Spleen (tissue), 11 donors: ENCODE data around the gene SPOPL. TPM values are rescaled to one million over a fixed set of nuclear protein-coding genes. Genes with fewer than 3 reads are reported as not detected.
"Not testable (repeated sequence)": the region's sequence is repeated elsewhere in the genome, so short reads cannot be mapped to it uniquely, and the experiment has no call there.

ENCODE experiments used
- DNase-seq: peaks from one replicate; pipeline ENCODE4 v3.0.0-alpha.2; 2020
- H3K27ac ChIP-seq, 8 donors: fragments of 200-600 bp; sonication (generic) in 7 of 8; 1 replicate in 4 of 8; 2 replicates in 4 of 8; pipeline versions ENCODE4 v1.5.0 to v1.8.0; 2016 to 2021; ENCODE audit warnings: inconsistent platforms in 4 of 8, mild to moderate bottlenecking in 4 of 8, moderate library complexity in 1 of 8
- H3K27me3 ChIP-seq, 7 donors: fragments of 200-600 bp; sonication (generic) in 6 of 7; replicated peaks in 1 of 7; 1 replicate in 4 of 7; 2 replicates in 3 of 7; pipeline versions ENCODE4 v1.5.0 to v1.8.0; 2016 to 2021; ENCODE audit warnings: inconsistent platforms in 3 of 7, mild to moderate bottlenecking in 1 of 7
- H3K36me3 ChIP-seq, 6 donors: fragments of 200-600 bp; sonication (generic) in 5 of 6; 1 replicate in 4 of 6; 2 replicates in 2 of 6; pipeline versions ENCODE4 v1.5.0 to v1.8.0; 2016 to 2021; ENCODE audit warnings: inconsistent platforms in 2 of 6
- H3K4me1 ChIP-seq, 6 donors: fragments of 200-600 bp; sonication (generic) in 5 of 6; 1 replicate in 3 of 6; 2 replicates in 3 of 6; pipeline versions ENCODE4 v1.5.0 to v1.8.0; 2016 to 2021; ENCODE audit warnings: inconsistent platforms in 3 of 6
- H3K4me3 ChIP-seq, 8 donors: fragments of 200-600 bp; sonication (generic) in 7 of 8; 1 replicate in 4 of 8; 2 replicates in 4 of 8; pipeline versions ENCODE4 v1.5.0 to v1.8.0; 2016 to 2021; ENCODE audit warnings: inconsistent platforms in 4 of 8, mild to moderate bottlenecking in 4 of 8, moderate library complexity in 2 of 8
- H3K9me3 ChIP-seq, 8 donors: fragments of 200-600 bp; sonication (generic) in 7 of 8; 1 replicate in 4 of 8; 2 replicates in 4 of 8; pipeline versions ENCODE4 v1.5.0 to v1.8.0; 2016 to 2021; ENCODE audit warnings: inconsistent platforms in 4 of 8
- CTCF ChIP-seq, 11 experiments: fragments of 200-600 bp in 7 of 11; fragments of 450-650 bp in 4 of 11; sonication (generic) in 4 of 11; IDR thresholded peaks in 8 of 11; conservative IDR thresholded peaks in 3 of 11; 1 replicate in 7 of 11; 2 replicates in 4 of 11; pipeline versions ENCODE4 v1.4.0 to v1.8.0; 2016 to 2021; ENCODE audit warnings: antibody characterized with exemption in 11 of 11, inconsistent platforms in 4 of 11, mild to moderate bottlenecking in 1 of 11
- POLR2A ChIP-seq, 3 donors: fragments of 450-650 bp; IDR thresholded peaks; one replicate each; pipeline ENCODE4 v1.5.1; 2017; ENCODE audit warnings: antibody characterized with exemption in 3 of 3, mild to moderate bottlenecking in 1 of 3
- POLR2AphosphoS5 ChIP-seq, 3 donors: sonication (generic); formaldehyde crosslinking; IDR thresholded peaks; one replicate each; pipeline ENCODE4 v1.5.1; 2017; ENCODE audit warnings: antibody characterized with exemption in 3 of 3
- WGBS, 5 donors: extraction: QIAGEN DNeasy Blood & Tissue Kit in 3 of 5; methylation state at CpG; one replicate each; pipeline versions ENCODE4 v1.1.5 to v1.1.7; 2013 to 2018; 5-methylcytosine and 5-hydroxymethylcytosine counted together
- intact Hi-C: fragments of 100-400 bp; cut with DNase I; formaldehyde crosslinking; loops from one replicate; pipeline ENCODE4 v1.15.0; 2023; ENCODE audit warnings: low total_unique reads
- polyA plus RNA-seq, 3 donors: library from polyadenylated mRNA; stranded (reverse); fragments of 200-250 nt; gene quantifications; one replicate each; pipeline ENCODE4 v1.2.1, GENCODE V29; 2013
- total RNA-seq, 7 donors: library from RNA; depleted of rRNA in 3 of 7; stranded (reverse); fragments of >200 nt in 3 of 7; fragmentation: NEBNext Ultra II Directional in 4 of 7; extraction: Animal tissue kit (Norgen Biotek cat#: 25700) in 4 of 7; gene quantifications; one replicate each; pipeline versions ENCODE4 v1.1.0 to v1.2.1, GENCODE V29; 2016 to 2021
- donor health status: healthy with polysubstance abuse.
- donor health status: DM: no; HTN: no; CAD: no; lungs with moderate emphysema.
- donor health status: DM: no; HTN: no; CAD: no.
- donor health status: Bipolar disorder and iron deficiency.
- donor health status: healthy.
- donor health status: DM: no; HTN: no; CAD: no.
- donor health status: DM: yes; HTN: yes; CAD: no.

SPOPL gene
- total and polyA plus RNA-seq, 10 donors: 4.8 to 48.8 (median 36.8) TPM

- peaks cover 0 to 28% (median 8%) of the 10 kb centered on the region in 8 donors for H3K9me3 ChIP-seq
- DNase-seq: no peak
- intact Hi-C loops: no loop called here
- no peaks in the 10 kb centered on the region for H3K27me3 ChIP-seq
- H3K27ac ChIP-seq: no peak overlapping the region
- H3K4me3 ChIP-seq: no peak overlapping the region
- WGBS, 5 donors: 88 to 93% (median 90%) methylated on average over 2 of the region's 2 CpGs
- H3K36me3 ChIP-seq: no peaks in the 10 kb centered on the region
- no peak for TF ChIP-seq CTCF (IDR thresholded peaks at IDR 0.05 in 8 of 11, conservative IDR thresholded peaks at IDR 0.05 in 3 of 11)
- no peak for TF ChIP-seq POLR2A (IDR thresholded peaks at IDR 0.05)
- no peak for TF ChIP-seq POLR2AphosphoS5 (IDR thresholded peaks at IDR 0.05)
- no peaks in the 10 kb centered on the region for H3K4me1 ChIP-seq
Observed at GRCh38 chr2:138455275-138455674, 46.3 kb upstream of the SPOPL start.

DNA sequence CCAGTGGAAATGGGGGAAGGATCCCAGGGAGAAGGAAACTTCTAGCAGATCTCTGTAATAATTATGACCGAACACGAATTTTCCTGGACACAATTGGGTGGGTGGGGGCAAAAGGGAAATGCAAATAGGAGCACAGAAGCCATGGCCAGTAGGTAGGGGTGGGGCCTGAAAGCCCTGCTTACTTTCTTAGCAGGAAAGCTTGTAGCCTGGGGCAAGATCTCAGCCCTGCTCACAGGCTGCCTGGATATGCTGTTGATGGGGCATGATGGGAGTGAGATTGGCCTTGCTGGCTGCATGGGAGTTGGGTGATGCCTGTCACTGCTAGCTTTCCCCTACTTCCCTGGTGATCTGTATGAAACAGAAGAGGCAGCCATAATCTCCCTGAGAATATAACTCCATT, 45.9 kb upstream of the SPOPL start:
- H3K4me3 ChIP-seq: no peak overlapping the region
- WGBS, 5 donors: 72 to 84% (median 81%) methylated on average over 2 of the region's 2 CpGs

GRCh38 chr2:138462689-138463088, 38.9 kb upstream of the SPOPL start:
- H3K9me3 ChIP-seq: peaks cover 0 to 65% (median 26%) of the 10 kb centered on the region in 8 donors
- DNase-seq, H3K27ac ChIP-seq, H3K27me3 ChIP-seq, H3K36me3 ChIP-seq, H3K4me3 ChIP-seq, intact Hi-C loops, H3K4me1 ChIP-seq: not testable (repeated sequence)
- WGBS, 5 donors: 90 to 95% (median 92%) methylated on average over 3 of the region's 3 CpGs

More for the DNA sequence above, 45.9 kb upstream of the SPOPL start:
- intact Hi-C loops: no loop called here
- no peak overlapping the region for H3K27ac ChIP-seq
- no peaks in the 10 kb centered on the region for H3K4me1 ChIP-seq
- H3K27me3 ChIP-seq: no peaks in the 10 kb centered on the region
- TF ChIP-seq CTCF (IDR thresholded peaks at IDR 0.05 in 8 of 11, conservative IDR thresholded peaks at IDR 0.05 in 3 of 11) (no peak), POLR2A (IDR thresholded peaks at IDR 0.05) (no peak), POLR2AphosphoS5 (IDR thresholded peaks at IDR 0.05) (no peak)
- DNase-seq: no peak
- H3K36me3 ChIP-seq: no peaks in the 10 kb centered on the region
- peaks cover 0 to 31% (median 8%) of the 10 kb centered on the region in 8 donors for H3K9me3 ChIP-seq

DNA sequence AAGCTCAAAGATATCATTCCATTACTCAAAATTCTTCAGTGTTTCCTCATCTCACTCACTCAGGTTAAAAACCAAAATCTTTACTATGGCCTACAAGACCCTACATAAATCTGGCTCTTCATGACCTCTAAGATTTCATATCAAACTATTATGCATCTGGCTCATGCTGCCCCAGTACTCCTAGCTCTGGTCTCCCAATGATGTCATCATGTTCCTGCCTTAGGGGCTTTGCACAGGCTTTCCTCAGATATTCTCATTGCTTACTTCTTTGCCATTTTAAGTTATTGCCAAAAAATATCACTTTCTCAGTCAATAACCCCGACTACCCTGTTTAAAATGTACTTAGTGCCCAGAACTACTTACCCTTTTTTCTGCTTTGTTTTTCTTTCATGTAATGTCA, 33.0 kb upstream of the SPOPL start:
- H3K27me3 ChIP-seq: no peaks in the 10 kb centered on the region
- intact Hi-C loops: no loop called here
- DNase-seq: no peak
- 0% methylated on average over 1 of the region's 1 CpG for WGBS, 5 donors
- H3K4me1 ChIP-seq: no peaks in the 10 kb centered on the region
- no peak for TF ChIP-seq CTCF (IDR thresholded peaks at IDR 0.05 in 8 of 11, conservative IDR thresholded peaks at IDR 0.05 in 3 of 11)
- no peak for TF ChIP-seq POLR2AphosphoS5 (IDR thresholded peaks at IDR 0.05)
- no peak for TF ChIP-seq POLR2A (IDR thresholded peaks at IDR 0.05)
- H3K4me3 ChIP-seq: no peak overlapping the region
- H3K9me3 ChIP-seq: peaks cover 0 to 22% (median 9%) of the 10 kb centered on the region in 8 donors
- H3K27ac ChIP-seq: no peak overlapping the region
- no peaks in the 10 kb centered on the region for H3K36me3 ChIP-seq

DNA sequence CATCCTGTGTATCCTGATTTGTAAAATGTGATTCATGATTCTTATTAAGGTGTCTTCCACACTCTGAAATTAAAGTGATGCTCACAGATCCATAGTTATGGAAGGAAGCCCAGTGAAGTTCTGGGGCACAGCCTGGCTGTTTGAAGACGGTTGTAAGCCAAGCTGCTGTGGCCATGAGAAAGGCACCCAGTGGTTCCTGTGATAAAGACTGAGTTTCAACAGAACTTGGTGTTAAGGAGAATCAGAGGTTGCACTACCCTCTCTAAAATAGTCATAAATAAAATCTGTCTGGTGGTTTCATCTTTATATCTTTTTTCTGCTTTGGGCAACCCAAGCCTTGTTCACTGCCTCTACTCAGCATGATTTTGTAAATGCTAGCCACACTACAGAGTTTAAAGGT, 32.2 kb upstream of the SPOPL start:
- intact Hi-C loops: no loop called here
- no peaks in the 10 kb centered on the region for H3K36me3 ChIP-seq
- WGBS, 5 donors: 42 to 67% (median 48%) methylated on average over 1 of the region's 1 CpG
- H3K4me3 ChIP-seq: no peak overlapping the region
- no peak overlapping the region for H3K27ac ChIP-seq
- no peak for TF ChIP-seq POLR2A (IDR thresholded peaks at IDR 0.05)
- TF ChIP-seq POLR2AphosphoS5 (IDR thresholded peaks at IDR 0.05): no peak
- no peak for TF ChIP-seq CTCF (IDR thresholded peaks at IDR 0.05 in 8 of 11, conservative IDR thresholded peaks at IDR 0.05 in 3 of 11)
- DNase-seq: no peak
- H3K9me3 ChIP-seq: peaks cover 0 to 14% (median 2%) of the 10 kb centered on the region in 8 donors
- H3K4me1 ChIP-seq: peaks cover 0 to 5% (median 4%) of the 10 kb centered on the region in 6 donors
- no peaks in the 10 kb centered on the region for H3K27me3 ChIP-seq
